NCI-H2196 treated with DMSO at 0.1 percent for 48 hours (cell line): ENCODE data around the gene CCN6.
"Not testable (repeated sequence)": the region's sequence is repeated elsewhere in the genome, so short reads cannot be mapped to it uniquely, and the experiment has no call there.

ENCODE experiments used
- DNase-seq: peaks from one replicate; lab custom pipeline; 2025; ENCODE audit not compliant: unreplicated experiment; lab: John Stamatoyannopoulos, UW

Gene CCN6

DNA sequence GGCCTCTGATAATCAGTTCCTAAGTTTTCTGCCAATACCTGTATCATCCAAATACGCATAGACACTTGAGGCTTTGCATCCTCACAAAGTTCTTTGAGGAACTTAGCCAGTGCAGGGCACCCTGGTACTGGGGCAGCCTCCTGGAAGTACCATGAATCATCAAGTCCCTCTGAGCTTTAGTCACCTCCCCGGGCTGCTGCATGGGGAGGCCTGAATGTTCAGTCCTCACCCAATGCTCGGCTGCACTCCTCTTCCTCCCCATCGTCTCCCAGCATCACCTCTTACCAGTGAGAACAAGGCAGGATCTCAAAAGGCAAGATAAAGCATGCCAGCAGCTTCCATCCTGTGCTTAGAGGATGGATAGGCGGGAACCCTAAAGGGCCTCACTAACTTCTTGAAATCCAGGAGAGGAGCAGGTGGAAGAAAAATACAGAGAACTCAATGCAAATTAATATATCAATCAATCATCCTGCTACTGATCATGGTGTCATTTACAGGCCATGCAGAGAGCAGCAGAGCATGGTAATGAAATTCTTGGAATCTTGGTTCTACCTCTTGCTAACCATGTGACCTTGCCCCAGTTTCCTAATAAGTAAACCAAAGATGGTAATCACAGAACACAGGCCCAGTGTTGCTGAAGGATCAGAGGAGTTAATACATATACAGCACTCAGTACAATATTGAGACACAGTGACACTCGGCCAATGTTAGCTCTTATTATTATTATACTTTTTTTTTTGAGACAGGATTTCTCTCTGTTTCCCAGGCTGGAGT is 4.7 kb upstream of the CCN6 start:
- no peak for DNase-seq

DNA sequence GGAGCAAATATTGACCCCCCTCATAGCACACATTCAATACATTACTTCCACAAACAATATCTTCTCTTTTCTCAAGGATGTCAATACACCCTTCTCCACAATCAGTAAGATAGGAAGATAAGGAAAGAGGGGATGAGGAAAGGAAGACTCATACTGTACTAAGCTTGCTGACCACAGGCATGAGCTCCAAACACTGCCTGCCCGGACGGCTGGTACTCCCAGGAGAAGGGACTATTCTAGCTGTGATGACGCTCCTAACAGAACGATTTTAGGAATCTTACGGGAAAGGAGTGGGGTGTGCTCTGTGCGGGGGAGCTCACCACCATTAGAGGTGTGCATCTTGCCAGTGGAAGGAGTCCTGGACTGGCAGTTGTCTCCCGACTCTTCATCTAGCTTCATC is 3.9 kb upstream of the CCN6 start:
- DNase-seq, result no peak

DNA sequence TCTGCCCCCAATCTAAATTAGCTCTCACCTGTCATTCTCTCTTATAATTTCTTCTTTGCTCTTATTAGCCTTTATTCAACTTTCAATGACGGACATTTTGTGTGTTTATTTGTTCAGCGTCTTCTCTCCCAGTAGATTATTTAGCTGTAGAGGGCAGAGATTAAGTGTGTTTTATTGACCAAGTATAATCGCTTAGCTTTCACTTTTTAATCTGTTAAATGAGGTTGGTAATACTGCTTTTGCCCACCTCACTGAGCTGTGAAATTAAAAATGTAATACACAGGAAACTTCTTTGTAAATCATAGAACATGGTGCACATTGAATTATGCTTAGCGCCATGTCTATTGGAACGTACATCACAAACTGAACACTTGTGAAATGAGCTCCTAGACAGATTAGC is 3.5 kb upstream of the CCN6 start:
- DNase-seq, result no peak

- not testable (repeated sequence) for DNase-seq
These were observed 2.6 kb upstream of the CCN6 start for GRCh38 chr6:112051251-112051740.

GRCh38 chr6:112054555-112055190 is 769 bp downstream of the CCN6 start:
- no peak for DNase-seq

GRCh38 chr6:112058243-112059032 is 4.5 kb downstream of the CCN6 start:
- DNase-seq, result no peak

- DNase-seq, result no peak
These were observed 7.7 kb downstream of the CCN6 start for GRCh38 chr6:112061605-112062004.

DNA sequence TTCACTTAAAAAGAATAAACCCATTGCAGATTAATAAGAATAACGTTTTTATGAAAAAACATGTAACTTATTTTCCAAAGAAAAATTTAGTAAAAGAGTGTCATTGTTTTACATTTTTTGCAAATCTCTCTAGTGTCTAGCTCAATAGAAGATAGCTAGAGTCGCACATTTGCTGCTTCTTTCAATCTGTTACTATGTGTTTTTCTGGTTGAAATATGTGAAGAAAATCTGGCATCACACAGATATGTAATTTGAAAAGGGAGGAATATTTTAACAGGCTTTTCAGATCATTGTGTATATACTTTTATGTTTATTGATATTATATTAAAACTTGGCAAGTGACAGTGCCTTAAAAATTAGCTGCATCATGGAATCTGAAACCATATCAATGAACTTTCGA is 9.1 kb downstream of the CCN6 start:
- DNase-seq, result no peak

DNA sequence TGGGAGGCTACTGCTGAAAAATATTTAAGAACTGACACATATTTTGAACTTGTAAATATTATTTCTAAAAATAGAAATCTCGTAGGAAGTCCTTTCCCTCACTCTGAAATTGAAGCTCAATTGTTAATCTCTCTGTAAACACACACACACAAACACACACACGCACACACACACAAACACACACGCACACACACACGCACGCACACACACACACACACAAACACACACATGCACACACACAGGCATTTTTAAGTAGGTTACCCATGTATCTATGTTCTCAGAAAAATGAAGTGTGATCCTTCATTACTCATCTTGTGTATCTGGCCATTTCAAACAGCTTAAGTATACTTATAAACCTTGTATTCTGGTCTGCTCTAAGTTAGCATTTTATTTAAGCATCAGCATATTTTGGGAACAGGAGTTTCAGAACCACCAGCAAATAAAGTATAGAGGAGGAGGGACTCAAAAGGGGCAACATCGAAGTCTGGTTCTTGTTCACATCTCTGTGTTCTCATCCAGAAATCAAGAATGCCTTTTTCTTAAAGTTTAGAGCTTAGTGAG is 11.6 kb downstream of the CCN6 start:
- DNase-seq, result no peak

- no peak for DNase-seq
These were observed 12.7 kb downstream of the CCN6 start for GRCh38 chr6:112066606-112067005.

GRCh38 chr6:112081569-112081968 is 27.7 kb downstream of the CCN6 start:
- DNase-seq, result no peak

- no peak for DNase-seq
These were observed 31.6 kb downstream of the CCN6 start for GRCh38 chr6:112085286-112086065.

DNA sequence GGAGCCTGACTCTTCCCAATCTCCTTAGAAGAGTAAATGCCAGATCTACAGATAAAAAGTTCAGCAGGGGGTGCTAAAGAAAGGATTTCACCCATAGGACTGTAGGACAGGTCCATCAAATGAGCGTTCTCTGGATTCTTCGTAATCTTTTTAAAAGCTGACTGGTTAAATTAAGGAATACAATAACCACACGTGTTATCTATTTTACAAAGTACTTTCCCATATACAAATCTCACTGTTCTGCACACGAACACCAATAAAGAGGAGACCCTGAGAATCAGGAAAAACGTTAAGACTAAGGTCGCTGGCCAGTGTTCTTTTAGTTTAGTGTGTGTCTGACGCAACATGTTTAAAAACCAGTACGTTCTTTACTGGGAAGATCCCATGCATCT is 32.8 kb downstream of the CCN6 start:
- DNase-seq, result no peak

DNA sequence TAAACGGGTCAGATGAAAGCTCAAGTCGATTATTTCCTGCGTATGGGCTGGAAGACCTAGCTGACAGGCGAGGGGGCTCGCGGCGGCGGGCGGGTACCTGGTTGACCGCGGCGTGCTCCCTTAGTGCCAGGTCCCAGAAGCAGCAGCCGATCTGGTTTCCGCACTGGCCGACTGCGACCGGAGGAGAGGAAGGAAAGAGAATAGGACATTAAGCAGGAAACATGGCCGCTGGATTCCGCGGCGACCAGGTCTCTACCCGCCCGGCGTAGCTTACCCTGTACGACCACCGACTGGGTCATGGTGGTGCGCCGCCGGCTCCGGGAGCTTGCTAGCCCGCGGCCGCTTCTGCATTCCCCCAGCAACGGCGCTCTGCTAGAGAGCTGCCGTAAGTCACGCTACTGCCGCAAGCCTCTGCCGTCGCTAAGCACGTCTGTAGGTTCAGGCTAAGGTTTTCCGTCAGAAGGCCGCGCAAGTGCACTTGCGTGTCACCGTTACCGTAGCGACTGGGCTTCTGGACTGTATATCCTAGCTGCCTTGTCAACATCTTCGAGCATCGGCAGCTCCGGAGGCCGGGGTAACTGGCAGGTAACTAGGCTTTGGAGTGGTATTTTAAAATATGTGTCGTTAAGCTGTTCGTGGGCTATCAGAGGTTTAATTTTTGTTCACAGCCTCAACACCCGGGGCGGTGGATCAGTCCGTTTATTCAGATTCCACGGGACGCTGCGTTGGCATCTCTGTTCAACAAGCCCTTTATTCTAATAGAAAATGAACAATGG is 33.4 kb downstream of the CCN6 start, which contains the start of the genes FAM229B and TUBE1:
Gene FAM229B, plus strand, starts transcription at position 456 of the 776 bp plus-strand sequence. CDS start 11,693 bp downstream, outside the sequence.
Gene TUBE1, minus strand, starts transcription at position 347 of the 776 bp plus-strand sequence. Its CDS starts 48 bp downstream, at position 299.
- peak; percentile 86 for DNase-seq

DNA sequence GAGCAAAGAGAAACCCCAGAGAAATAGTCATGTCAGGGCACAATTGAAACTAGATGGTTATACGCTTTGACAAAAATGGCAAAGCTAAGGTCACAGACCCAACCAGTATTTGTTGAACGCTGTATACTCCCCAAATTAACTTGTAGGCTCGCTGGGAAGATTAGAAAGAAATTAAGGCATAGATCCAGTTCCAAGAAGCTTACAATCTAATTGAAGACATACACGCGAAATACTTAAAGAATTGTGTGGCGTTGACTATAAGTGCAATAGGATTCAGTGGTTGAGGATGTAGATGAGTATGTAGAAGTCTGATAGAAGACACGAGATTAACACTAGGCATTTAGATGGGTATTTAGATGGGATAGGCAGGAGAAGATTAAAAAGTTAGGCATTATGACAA is 34.0 kb downstream of the CCN6 start:
- no peak for DNase-seq

DNA sequence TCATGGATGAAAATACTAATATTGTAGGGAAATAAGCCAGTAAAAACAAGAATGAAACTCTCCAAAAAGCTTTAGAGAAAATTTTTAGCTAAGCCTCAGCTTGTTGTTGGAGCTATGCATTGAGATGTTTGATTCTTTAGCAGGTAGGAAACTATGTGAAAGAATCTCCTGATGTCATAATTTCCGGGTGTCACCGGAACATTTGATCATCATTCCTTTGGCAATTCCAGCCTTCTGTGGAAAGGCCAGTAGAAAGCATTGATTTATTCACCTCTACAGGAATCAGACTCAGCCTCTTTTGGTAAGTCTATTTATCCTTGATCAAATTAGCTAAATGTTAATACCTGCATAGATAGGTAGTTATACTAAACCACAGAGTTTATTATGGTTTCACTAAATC is 43.0 kb downstream of the CCN6 start:
- no peak for DNase-seq

GRCh38 chr6:112100561-112100960 is 46.7 kb downstream of the CCN6 start:
- no peak for DNase-seq

DNA sequence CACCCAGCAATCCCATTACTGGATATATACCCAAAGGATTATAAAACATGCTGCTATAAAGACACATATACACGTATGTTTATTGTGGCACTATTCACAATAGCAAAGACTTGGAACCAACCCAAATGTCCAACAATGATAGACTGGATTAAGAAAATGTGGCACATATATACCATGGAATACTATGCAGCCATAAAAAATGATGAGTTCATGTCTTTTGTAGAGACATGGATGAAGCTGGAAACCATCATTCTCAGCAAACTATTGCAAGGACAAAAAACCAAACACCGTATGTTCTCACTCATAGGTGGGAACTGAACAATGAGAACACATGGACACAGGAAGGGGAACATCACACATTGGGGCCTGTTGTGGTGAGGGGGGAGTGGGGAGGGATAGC is 52.1 kb downstream of the CCN6 start:
- DNase-seq, result not testable (repeated sequence)

DNA sequence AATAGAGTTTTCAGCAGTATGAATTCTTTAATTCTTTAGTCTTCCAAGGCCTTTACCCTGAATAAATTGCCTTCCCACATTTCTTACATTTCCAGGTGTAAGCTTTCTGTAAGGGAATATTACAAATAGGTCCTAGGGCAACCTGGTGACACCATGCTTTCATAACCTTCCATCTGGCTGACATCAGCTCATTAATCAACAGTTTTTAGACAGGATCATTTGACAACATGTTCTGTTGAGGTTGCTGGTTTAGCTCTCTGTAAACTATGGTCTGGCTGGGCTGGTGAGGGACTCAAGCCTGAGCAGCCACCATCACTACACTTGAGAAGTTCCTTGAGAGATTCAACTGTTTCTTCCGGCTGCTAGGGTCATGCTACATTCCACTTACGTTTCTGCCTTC is 52.7 kb downstream of the CCN6 start:
- no peak for DNase-seq

DNA sequence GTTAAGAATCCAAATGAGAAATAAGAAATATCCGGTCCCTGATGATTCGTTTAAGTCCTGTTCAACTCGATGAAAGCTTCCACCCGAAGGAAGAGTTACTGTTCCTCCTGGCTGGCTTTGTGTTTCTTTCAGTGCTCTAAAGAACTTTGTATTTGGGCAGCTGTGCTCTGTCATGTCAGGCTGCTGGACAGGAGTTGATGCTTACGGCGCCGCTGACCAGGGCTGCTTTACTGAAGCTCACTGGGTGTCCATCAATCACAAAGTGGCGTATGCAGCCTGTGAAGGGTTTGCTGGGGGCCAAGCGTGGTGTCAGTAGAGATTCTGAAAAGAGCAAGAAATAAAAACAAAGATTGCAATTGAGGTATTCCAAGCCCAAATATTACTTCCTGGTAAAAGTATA is 55.4 kb downstream of the CCN6 start:
- DNase-seq, result no peak
